Right renal cortex interstitium (tissue), 3 donors: ENCODE data around the gene EPB41L3. TPM values are rescaled to one million over a fixed set of nuclear protein-coding genes. Genes with fewer than 3 reads are reported as not detected.

ENCODE experiments used
- polyA plus RNA-seq, 3 donors: library from polyadenylated mRNA; unstranded; fragments of 120-200 nt; gene quantifications; one replicate each; pipeline ENCODE4 v1.2.1, GENCODE V29; 2013; ENCODE audit not compliant: insufficient read length in 3 of 3

EPB41L3 gene
- polyA plus RNA-seq, 3 donors, result 56.9 to 71.6 (median 58.0) TPM

Other genes starting within 250 kb of the EPB41L3 start
- 10 to 100 TPM; 24.7 to 25.6 (median 25.5) TPM for gene ZBTB14, start 248.3 kb downstream of the EPB41L3 start, polyA plus RNA-seq